ENCODE data around the gene PGS1.

DNA sequence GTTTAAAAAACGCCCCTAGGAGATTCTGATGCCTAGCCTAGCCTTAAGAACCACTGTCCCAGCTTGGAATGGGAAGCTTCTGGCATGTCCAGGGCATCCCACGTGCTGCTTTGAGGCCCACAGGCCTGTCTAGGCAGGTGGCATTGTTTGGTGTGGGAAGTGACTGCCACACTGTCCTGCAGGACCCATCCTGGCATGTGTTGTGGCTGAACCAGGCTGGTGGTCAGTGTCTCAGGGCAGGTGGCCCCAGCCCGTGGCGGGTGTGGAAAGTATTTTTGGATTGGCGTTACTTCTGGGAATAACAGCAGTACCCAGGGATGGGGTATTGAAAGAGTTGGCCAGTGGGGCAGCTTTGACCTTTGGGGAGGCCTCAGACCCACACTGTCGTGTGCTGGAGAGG lies 27.9 kb downstream of the PGS1 start:
- TF ChIP-seq YY1 (IDR thresholded peaks at IDR 0.05; ENCODE audit: low read depth, low read length): no peak
- 0 out of 2 replicates have a peak, but pooled peaks have one; percentile 20 for TF ChIP-seq POLR2A (IDR thresholded peaks at IDR 0.05; ENCODE audit: low read depth, low read length)
- no peak for TF ChIP-seq MXI1 (IDR thresholded peaks at IDR 0.05; ENCODE audit: low read depth, low read length)
- TF ChIP-seq POLR2AphosphoS5 (IDR thresholded peaks at IDR 0.05; ENCODE audit: low read length): 0 out of 2 replicates have a peak, but pooled peaks have one; percentile 30
- TF ChIP-seq, protein P1, sequence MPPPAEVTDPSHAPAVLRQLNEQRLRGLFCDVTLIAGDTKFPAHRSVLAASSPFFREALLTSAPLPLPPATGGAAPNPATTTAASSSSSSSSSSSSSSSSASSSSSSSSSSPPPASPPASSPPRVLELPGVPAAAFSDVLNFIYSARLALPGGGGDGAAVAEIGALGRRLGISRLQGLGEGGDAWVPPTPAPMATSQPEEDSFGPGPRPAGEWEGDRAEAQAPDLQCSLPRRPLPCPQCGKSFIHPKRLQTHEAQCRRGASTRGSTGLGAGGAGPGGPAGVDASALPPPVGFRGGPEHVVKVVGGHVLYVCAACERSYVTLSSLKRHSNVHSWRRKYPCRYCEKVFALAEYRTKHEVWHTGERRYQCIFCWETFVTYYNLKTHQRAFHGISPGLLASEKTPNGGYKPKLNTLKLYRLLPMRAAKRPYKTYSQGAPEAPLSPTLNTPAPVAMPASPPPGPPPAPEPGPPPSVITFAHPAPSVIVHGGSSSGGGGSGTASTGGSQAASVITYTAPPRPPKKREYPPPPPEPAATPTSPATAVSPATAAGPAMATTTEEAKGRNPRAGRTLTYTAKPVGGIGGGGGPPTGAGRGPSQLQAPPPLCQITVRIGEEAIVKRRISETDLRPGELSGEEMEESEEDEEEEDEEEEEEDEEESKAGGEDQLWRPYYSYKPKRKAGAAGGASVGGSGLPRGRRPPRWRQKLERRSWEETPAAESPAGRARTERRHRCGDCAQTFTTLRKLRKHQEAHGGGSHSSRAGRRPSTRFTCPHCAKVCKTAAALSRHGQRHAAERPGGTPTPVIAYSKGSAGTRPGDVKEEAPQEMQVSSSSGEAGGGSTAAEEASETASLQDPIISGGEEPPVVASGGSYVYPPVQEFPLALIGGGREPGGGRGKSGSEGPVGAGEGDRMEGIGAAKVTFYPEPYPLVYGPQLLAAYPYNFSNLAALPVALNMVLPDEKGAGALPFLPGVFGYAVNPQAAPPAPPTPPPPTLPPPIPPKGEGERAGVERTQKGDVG (CRISPR knock-in tag; IDR thresholded peaks at IDR 0.05): no peak
